Mucosa of gallbladder (tissue), 1 donor: ENCODE measurements around the gene IL10. TPM values are rescaled to one million over a fixed set of nuclear protein-coding genes. Genes with fewer than 3 reads are reported as not detected.
"Not testable (repeated sequence)": the region's sequence is repeated elsewhere in the genome, so short reads cannot be mapped to it uniquely, and the experiment has no call there.

Experiments used
- DNase-seq: peaks from one replicate; pipeline ENCODE4 v3.0.0-alpha.2; 2020; ENCODE audit warnings: low spot score
- total RNA-seq: library from RNA; stranded (reverse); gene quantifications from one replicate; pipeline ENCODE4 v1.2.1, GENCODE V29; 2021
- donor health status: DM: no; HTN: no; CAD: no.

The IL10 gene
- total RNA-seq, 1 donor from 2014 or later: 1.4 TPM

DNA sequence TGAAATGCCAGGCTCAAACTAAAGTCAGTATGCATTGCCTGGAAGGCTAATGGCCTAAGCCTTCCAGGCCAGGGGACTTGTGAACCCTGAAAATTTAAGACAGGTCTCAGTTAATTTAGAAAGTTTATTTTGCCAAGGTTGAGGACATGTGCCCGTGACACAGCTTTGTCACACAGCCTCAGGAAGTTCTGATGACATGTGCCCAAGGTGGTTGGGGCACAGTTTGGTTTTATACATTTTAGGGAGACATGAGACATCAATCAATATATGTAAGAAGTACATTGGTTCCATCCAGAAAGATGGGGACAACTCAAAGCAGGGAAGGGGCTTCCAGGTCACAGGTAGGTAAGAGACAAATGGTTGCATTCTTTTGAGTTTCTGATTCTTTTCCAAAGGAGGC is 6.5 kb downstream of the IL10 start:
- DNase-seq: not testable (repeated sequence)

DNA sequence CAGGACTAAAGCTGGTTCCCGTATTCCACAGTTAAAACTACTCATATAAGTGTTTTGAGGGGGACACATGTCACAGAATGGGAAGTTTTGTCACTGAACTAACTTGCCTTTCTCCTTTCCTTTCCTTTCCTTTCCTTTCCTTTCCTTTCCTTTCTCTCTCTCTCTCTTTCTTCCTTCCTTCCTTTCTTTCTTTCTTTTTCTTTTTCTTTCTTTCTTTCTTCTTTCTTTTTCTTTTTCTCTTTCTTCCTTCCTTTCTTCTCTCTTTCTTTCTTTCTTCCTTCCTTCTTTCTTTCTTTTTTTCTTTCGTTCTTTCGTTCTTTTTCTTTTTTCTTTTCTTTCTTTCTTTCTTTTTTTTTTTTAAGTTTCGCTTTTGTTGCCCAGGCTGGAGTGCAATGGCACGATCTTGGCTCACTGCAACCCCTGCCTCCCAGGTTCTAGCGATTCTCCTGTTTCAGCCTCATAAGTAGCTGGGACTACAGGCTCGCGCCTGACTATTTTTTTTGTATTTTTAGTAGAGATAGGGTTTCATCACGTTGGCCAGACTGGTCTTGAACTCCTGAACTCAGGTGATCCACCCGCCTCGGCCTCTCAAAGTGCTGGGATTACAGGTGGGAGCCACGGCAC is 9.4 kb downstream of the IL10 start:
- not testable (repeated sequence) for DNase-seq

DNA sequence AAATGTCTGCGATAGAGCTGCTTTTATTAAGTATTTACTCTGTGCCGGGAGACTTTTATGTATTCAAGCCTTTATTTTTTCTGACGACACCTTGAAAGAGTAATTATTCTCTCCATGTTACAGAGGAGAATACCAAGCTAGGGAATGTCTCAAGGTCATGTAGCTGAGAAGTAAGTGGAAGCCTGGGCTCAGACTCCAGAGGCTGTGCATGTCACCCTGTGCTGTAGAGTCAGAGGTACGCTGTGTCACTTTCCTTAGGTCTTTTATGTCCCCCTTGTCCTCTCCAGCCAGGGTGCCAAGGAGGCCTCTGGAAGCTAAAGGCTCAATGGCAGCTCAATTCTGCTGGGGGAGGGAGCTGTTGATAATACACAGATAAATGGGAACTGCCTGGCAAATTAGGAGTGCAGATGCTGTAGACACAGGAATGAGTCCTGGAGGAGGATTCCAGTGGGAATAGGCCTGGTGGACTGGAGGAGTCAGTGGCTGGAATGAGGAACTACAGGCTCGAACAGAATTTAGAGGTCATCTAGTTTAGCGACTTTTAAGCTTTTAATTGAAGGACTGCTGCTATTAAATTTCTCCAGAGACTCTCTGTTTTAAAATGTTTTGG is 11.0 kb downstream of the IL10 start:
- no peak for DNase-seq

DNA sequence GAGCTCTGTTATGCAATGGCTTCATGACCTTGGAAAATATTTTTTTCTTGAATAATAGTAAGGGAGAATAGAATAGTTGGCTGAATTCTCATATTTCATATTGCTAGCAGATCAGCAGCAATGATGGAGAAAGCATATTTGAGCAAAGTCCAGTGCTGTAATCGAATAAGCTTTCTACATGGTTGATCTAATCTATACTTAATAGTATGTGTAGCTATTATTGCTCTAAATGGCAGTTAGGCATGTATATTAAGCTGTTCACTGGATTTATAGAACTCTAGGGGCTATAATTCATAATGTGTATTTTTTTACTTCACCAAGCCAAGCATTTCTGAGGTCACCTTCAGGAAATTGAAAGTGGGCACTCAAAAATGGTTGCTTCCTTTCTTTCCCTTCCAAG is 11.7 kb downstream of the IL10 start:
- no peak for DNase-seq

DNA sequence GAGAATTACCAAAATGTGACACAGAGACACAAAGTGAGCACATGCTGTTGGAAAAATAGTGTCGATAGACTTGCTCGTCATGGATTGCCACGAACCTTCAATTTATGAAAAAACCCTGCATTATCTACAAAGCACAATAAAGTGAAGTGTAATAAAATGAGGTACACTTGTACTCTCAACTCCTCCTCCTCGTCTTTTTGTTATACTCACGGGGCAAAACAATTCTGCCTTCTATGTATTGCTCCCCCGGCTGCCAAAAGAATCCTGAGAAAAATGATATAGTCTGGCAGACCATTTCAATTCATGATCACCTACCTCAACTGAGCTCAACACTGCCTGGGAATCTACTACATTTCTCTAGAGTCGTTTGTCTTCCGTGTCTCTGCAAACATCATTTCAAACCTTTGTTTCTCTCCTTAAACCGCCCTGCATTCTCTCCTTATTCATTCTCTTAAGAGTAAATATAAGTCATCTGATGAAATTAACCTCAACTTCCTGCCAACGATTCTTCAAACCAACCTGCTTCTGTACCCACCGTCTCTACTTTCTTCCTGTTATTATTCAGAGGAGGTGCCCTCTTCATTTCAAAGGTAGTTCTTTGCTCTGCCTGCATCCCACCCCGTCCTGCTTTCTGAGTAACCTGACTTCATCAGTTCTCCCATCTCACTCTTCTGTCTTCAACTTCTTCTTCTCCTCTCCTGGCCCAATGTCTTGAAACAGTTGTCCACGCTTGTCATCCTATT is 14.6 kb downstream of the IL10 start:
- DNase-seq: no peak

DNA sequence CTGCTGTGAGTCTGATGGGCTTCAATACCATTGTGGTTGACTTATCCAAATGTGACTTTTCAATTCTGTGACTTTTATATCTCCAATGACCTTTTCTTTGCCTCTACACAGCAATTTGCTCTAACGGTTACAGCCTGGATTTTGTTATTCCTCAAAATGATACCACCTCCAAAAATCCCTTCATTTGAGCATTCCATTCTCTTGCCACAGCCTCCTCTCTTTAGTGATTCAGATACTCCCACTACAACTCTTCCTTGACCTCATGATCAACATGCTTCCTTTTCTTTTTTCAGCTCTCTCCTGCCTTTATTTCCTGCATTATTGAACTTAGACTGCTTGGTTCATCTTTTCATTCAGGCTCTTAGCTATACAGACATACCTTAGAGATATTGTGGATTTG is 18.3 kb downstream of the IL10 start:
- no peak for DNase-seq

DNA sequence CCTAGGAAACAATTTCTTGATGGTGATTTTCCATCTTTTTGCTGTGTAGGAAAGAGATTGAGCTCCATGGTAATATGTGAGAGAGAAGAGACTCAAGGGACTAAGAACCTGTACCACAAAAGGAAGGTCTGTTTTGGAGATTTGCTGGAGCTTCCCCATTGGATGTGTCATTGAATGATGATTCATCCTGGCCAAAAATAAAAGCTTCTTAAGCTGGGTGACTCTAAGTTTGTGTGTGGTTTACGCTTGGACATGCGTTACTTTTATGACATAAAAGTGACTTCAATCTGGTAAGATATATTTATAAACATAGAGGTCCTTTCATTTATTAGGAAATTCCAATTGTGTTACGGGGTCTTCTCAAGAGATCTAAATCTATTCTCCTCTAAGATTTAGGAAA is 19.2 kb downstream of the IL10 start:
- no peak for DNase-seq

DNA sequence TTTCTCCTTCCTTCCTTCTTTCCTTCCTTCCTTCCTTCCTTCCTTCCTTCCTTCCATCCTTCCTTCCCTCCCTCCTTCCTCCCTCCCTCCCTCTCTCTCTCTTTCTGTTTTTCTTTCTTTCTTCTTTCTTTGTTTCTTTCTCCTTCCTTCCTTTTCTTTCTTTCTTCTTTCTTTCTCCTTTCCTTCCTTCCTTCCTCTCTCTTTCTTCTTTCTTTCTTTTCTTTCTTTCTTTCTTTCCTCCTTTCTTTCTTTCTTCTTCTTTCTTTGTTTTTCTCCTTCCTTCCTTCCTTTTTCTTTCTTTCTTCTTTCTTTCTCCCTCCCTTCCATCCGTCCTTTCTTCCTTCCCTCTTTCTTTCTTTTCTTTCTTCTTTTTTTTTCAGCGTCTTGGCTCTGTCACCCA is 19.8 kb downstream of the IL10 start:
- no peak for DNase-seq

DNA sequence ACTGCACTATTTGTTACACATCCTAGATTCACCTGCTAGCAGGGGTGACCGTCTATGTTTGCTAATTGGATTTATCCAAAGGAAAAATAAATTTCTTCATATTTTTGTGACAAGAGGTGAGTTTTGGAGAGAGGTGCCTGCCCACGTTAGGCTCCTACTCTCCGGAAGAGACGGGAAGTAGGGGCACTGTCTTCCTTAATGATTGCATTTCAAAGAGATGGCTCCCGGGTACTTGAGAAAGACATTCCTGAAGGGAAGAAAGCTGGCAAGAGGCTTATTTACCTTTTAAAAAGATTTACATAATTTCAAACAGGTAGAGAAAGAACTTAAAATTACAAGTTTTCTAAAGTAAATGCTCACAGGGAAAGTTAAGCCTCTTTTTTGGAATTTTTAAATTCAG is 20.4 kb downstream of the IL10 start:
- DNase-seq: no peak

DNA sequence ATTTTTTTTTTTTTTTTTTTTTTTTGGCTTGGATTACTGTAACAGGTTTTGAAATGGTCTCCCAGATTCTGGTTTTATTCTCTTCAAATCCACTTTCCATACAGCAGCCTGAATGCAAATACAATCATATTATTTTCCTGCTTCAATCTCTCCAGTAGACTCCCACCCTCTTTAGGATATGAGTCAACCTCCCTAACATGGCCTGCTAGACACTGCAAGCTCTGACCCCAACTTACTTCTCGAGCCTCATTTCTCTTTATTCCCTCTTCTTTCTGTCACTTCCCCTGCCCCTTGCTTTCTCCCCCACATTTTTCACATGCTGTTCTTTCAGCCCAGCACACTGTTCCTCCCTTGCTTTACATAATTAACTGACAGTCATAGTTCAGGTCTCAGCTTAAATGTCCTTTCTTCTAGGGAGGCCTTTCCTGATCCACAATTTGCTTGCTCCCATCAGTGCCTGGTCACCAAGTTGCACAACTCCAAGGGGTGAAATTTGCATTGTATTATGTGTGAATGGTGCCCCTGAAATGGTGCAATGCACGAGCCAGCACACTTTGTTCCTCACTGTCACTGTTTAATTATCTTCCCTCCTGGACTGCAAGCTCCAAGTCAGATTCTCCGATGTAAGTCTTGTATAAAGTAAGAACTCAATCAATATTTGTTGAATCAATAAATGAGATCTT is 23.8 kb downstream of the IL10 start:
- no peak for DNase-seq

DNA sequence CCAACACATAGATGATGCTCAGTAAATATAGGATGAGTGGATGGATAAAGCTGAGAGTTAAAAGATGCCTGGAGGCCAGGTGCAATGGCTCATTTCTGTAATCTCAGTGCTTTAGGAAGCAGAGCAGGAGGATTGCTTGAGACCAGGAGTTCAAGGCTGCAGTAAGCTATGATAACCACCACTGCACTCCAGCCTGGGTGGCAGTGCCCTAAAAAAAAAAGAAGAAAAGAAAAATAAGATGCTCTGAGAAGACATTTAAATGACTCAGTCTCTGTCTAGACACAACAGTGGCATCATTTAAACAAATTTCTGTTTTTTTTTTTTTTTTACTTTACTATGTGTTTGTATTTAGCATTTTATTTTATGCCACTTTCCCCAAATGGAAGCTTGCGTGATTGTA is 27.0 kb downstream of the IL10 start:
- no peak for DNase-seq

DNA sequence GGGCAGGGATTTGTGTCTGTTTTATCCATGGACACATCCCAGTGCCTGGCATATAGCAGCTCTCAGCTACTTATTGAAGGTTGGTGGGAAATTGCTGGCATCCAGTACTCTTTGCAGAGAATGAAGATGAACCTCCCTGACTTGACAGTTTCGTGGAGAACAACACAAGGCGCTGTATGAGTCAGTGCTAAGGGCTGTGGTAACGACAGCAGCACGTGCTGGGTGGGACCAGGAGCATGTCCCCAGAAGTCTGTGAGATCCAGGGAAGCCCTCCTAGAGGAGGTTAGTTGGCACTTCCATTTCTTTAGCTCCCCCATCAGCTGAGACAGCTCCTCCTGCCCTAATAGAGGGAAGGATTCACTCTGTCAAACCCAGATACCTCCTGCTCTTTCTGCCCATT is 27.6 kb downstream of the IL10 start:
- no peak for DNase-seq

DNA sequence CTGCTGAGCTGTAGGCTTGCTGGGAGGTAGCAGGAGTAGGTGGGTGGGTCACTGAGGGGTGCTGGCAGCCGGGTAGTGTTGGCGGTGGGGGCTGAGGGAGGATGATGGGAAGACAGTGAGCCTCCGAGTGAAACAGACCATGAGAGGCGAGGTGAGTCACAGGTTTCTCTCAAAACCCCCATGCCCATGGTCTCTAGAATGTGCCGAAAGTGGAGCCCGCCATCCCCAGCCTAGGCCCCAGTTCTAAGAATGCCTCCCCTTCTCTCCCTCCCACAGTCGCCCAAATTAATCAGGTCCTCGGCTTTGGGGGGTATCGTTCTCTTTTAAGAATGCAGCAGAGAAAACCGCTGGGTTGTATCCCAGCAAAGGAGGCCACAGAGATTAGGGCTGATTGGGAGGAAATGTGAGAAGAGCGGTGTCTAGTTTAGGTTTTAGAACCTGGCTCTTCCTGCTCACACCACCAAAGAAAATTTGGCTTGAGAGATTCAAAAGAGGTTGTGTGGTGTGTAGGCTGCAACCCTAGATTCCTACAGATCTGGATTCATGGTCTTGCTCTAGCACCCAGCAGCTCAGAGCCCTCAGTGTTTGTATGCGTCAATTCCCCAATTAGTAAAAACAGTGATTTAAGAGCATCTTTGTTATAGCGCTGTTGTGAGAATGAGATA is 29.4 kb downstream of the IL10 start:
- no peak for DNase-seq

DNA sequence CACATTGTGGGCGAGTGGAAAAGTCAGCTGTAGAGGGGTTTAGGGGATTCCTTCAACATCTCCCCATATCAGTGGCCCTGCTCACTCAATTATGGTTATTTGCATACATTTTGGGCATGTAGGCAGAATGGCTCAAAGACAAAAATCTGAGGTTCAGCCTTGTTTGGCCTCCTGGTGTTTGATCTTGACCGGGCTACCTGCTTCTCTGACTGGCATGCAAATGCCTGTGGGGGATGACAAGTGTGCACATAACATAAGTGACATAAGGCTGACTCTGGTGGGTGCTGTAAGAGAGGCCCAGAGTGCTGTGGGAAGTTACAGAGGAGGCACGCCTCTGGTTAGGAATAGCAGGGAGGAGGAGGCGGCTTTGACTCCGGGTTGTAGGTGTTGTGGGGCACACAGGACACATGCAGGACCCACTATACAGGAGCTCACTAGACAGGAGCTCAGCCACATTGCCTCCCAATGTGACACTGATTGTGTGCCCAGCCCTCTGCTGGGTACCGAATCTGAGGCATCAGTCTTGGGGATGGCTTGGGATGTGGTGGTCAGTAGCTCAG is 31.1 kb downstream of the IL10 start:
- DNase-seq: no peak

DNA sequence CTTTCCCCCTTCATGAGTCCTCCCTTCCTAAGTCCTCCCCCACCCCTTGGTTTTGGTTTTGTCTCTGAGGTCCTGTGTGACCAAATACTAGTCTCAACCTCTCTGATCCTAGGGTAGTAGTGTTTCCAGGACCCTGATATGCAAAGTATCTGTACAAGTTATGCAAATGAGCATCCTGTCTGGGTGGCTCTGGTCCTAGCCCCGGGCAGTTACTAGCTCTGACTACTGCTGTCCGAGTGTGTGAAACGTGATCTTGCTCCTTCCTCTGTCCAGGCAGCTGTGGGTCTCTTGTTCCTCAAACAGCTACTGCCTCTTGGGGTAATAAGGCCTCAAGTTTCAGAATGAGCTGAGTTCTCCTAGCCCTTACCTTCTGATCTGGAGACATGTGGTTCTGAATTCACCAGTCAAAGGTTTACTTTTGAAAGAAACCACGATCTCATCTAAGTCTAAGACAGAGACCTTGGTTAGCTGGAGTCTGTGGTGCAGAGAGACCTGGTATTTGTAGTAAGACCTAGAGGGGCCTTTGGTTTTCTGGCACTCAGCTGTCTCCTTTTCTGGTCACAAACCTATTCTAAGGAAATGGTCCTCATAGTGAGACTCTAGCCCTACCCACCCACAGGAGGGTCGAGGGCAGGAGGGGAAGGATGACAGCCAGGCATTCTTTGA is 32.8 kb downstream of the IL10 start:
- DNase-seq: no peak

DNA sequence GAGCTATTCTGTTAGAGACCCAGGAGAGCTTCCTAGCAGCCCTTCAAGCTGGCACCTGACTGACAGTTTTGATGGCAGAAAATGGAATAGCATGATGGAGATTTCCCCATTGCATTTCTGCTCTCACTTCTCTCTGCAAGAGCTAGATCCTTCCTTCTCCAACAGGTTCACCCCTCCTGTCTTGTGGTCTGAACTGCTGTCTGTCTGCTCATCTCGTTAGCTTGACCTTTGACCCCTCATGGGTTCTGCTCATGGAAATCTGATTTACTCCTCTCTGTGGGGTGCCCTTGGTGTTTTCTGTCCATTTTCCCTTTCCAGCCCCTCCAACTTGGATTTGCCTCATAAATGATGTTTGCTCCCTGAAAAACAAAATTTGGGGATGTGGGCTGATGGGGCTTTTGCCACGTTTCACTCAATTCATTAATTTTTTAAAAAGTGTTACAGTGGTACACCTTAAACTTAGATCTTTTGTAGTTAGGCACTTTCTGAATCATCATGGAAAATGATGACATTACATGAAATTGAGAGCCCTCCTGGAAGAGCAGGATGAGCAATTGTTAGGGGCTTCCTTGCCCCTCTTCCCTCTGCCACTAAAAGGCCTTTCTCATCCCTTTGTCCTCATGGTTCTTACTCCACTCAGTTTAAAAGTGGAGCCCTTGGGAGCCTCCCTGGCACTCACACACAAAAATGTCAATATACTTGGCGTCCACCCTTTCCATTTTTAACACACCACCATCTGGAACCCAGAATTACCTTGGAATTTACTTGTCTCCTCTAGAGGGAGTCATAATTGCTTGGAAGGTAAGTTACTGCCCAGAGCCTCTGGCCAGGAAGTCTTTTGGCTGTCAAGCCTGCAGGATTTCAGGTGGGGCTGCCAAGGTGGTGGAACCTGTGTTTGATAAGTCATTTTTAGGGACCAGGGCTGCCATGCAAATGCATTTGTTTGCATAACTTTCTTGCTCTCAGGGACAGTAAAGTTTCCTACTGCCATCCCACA is 33.6 kb downstream of the IL10 start:
- DNase-seq: no peak

DNA sequence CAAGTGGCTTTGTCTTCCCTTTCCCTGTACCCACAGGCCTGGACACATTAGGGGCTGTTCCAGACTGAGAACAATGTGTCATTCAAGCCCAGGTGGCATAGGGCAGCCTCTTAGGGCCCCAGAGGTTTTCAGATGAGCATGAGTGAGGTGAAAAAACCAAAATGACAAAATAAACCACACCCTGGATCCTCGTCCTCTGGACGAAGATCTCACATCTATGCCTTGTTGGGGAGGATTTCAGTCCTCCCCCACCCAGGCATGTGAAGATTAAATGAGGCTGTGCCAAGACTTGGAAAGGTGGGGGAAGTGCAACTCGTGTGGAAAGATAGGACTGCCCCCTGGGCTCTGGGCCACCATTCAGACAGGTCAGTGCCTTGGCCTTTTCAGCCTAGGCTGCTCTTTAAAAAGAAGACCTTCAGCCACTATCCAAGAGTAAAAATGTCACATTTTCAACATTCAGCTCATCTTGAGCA is 34.5 kb downstream of the IL10 start:
- DNase-seq: no peak

DNA sequence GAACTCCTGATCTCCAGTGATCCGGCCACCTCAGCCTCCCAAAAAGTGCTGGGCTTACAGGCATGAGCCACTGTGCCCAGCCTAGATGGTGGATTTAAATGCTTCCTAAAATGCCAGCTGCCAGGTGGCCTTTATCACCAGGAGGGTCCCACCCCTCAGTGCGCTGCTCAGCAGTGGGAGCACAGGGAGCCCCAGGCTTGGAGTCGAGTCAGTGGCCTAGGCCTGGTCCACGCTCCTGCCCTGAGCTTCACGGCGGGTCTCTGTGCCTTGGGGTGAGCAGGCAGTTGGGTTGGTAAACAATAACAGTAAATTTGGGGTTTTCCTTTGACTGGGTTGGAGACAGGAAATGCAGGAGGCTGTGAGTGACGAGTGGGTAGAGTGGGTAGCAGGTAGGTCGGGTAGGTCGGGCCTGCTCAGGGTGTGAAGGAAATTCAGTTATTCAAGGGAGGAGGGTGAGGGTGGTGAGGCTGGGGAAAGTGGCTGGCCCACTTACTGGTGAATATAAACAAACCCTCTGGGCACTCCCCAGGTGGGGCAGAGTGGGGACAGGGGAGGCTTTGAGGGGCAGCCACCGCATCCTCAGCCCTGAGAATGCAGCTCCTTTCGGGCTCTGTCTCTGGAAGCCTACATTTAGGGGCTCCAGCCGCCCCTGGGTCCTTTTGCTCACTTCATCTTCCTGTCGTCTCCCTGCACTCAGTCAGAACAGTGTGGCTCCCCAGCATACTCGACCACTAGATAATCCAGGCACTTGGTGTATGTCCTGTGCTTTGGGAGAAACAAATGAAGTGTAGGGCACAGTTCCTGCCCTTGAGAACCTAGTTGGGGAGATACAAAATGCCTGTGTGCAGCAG is 35.2 kb downstream of the IL10 start:
- DNase-seq: no peak

DNA sequence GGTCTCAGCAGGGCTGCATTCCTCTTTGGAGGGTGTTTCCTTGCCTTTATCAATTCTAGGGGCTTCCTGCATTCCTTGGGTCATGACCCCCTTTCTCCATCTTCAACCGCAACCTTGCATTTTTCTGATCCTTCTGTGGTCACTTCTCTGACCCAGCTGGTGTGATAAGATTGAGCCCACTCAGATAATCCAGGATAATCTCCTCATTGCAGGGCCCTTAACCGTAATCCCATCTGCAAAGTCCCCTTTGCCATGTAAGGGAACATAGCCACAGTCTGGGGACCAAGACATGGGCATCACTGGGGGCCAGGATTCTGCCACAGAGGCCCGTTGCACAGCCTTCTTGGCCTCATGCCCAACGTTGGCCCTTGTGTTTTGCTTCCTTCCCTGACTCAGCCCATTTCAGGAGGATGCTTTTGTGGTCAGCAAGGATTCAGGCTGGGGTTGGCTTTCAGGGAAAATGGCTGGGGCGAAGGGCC is 36.7 kb downstream of the IL10 start:
- DNase-seq: no peak
